IPS-18c (cell line): ENCODE results near the gene IFNA10.
"Not testable (repeated sequence)": the region's sequence is repeated elsewhere in the genome, so short reads cannot be mapped to it uniquely, and the experiment has no call there.

Source experiments
- H3K4me3 ChIP-seq: 2 replicates; pipeline ENCODE4 v1.7.0; 2013; ENCODE audit warnings: low read depth, mild to moderate bottlenecking, low read length, moderate library complexity; ENCODE audit not compliant: insufficient read depth
- H3K9me3 ChIP-seq: one replicate; pipeline ENCODE4 v1.6.1; 2013; ENCODE audit warnings: mild to moderate bottlenecking, low read length, moderate library complexity; ENCODE audit not compliant: control insufficient read depth, insufficient read depth

Gene IFNA10

GRCh38 chr9:21210311-21210710, 3.4 kb upstream of the IFNA10 start:
- H3K4me3 ChIP-seq = no peak overlapping the region
- no peaks in the 10 kb centered on the region for H3K9me3 ChIP-seq

- no peak overlapping the region for H3K4me3 ChIP-seq
- H3K9me3 ChIP-seq = no peaks in the 10 kb centered on the region
These were observed 1.7 kb downstream of the IFNA10 start for GRCh38 chr9:21205204-21205603.

- not testable (repeated sequence) for H3K4me3 ChIP-seq, H3K9me3 ChIP-seq
These were observed 4.8 kb downstream of the IFNA10 start, which contains the start of gene IFNA7 for GRCh38 chr9:21202105-21202504. Gene IFNA7 (minus strand): TSS chr9:21202205. CDS start chr9:21202165, 40 bp downstream.

DNA sequence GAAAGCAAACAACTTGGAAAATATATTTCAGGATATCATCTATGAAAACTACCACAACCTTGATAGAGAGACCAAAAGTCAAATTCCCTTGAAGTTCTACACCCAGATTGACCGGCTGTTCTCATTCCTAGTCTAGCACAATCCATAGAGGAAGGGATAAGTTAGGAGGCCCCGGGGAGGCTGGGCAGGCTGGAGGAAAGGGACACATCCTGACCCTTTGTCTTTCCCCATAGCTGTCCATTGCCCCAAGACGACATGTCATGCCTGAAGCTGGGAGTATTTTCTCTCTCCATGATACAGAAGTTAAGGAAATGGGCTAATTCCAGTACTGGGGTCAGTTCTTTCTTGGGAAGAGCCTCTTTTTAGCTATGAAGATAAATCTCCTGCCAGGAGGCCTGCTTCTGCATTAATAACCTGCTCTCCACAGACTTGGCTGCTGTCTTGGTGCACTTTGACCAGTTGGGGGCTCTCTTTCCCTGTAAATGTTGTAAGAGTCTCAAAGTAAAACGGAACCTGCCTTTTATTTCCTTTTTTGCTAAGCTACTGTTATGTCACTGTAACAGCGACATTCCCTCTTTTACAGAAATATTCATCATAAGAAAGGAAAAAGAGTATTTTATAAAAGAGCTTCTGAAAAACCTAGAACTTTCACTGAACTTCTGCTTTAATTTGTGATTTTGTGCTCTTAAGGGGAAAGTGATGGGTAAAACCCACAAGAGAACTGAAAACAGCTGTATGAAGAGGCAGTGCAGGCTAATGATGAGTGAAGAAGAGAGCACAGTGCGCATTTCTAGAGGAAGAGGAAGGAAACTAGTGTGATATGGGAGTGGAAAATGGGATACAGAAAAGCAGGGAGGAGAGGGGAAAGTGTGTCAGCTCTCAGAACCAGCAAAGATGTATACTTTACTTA, 11.8 kb downstream of the IFNA10 start:
- H3K4me3 ChIP-seq, H3K9me3 ChIP-seq: not testable (repeated sequence)

- H3K4me3 ChIP-seq, H3K9me3 ChIP-seq: not testable (repeated sequence)
These were observed 19.5 kb downstream of the IFNA10 start, which contains the start of gene IFNA4 for GRCh38 chr9:21187487-21187886. Gene IFNA4 (minus strand): TSS chr9:21187587. CDS start chr9:21187531, 56 bp downstream.

GRCh38 chr9:21182810-21183736, 23.9 kb downstream of the IFNA10 start:
- H3K4me3 ChIP-seq, H3K9me3 ChIP-seq: not testable (repeated sequence)

DNA sequence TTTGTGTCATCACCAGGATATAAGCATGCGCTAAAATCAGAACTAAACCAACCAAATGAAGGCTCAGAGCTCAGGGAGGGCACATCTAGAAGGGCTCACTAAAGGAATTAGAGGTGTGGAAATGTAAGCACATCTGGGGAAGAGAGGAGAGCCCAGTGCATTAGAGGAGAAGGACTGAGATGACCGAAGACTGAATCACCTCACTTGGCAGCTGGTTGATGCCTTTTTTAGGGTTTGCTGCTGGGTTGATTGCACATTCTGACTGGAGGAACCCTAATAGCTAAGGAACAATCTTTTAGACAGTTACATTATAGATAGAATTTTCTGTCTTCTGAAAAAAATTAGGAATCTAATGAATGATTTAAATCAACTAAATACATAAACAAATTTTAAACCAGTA, 32.3 kb downstream of the IFNA10 start:
- Histone ChIP-seq H3K9me3 (no peaks in the 10 kb centered on the region), H3K4me3 (no peak overlapping the region)

DNA sequence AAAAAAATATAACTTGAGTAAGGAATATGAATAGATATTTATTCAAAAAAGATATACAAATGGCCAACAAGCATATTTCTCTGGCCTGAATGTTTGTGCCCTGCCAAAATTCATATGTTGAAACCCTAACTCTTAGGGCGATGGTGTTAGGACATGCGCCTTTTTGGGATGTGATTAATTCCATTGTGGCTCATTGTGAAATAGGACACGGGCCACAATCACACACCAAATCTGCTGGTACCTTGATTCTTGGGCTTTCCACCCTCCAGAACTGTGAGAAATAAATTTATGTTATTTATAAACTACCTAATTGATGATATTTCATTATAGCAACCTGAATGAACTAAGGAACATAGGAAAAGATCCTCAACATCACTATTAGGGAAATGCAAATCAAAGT, 34.8 kb downstream of the IFNA10 start:
- no peak overlapping the region for H3K4me3 ChIP-seq
- H3K9me3 ChIP-seq = no peaks in the 10 kb centered on the region

DNA sequence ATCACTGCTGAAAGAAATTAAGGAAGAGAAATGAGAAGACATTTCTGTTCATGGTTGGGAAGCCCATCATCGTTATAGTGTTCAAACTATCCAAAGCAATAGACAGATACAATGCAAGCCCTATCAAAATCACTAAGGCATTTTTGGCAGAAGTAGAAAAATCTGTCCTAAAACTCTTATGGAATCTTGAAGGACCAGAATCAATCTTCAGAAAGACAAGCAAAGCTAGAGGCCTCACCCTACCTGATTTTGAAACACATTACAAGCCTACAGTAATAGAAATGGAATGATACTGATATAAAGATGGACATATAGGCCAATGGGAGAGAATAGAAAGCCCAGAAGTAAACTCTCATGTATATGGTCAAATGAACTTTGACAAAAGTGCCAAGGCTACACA, 35.6 kb downstream of the IFNA10 start:
- Histone ChIP-seq H3K4me3 (no peak overlapping the region), H3K9me3 (no peaks in the 10 kb centered on the region)

DNA sequence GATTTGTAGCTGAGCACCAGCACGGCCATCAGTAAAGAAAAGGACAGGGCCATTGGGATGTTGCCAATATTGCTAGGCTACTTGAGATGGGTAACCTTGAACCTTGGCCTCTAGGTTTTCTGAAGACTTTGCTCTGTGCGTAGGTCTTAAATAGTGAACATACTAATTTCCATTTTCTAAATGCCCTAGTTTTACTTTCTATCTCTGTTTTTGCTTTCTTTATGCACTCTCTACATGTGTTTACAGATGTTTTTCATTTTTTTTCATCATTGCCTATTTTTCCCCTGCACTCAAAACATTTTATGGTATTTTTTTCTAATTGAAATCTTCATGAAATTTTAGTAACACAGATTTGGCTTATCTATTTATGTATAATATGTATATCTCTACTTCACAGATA, 40.4 kb downstream of the IFNA10 start, which contains the start of gene IFNA21:
TSS of gene IFNA21 (minus strand) at position 101 of the 400 bp plus-strand sequence. CDS start at position 53, 48 bp downstream.
- not testable (repeated sequence) for H3K4me3 ChIP-seq, H3K9me3 ChIP-seq

DNA sequence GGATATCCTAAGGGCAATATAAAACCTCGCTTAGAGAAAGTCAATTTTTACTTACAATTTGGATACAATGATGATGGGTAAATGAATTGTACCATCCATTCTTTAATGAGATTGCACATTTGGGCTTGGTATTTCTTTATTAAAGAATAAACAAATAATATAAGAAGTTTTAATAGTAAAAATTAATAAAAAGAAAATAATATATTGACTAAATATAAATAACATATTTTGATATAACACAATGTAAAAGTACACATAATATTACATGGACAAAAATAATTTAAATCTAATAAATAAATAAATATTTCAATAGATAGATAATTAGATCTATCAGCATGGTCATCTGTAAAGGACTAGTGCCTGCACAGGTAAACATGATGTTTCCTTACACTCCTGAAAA, 41.4 kb downstream of the IFNA10 start:
- no peak overlapping the region for H3K4me3 ChIP-seq
- no peaks in the 10 kb centered on the region for H3K9me3 ChIP-seq

GRCh38 chr9:21160178-21160577, 46.8 kb downstream of the IFNA10 start:
- H3K4me3 ChIP-seq = no peak overlapping the region
- no peaks in the 10 kb centered on the region for H3K9me3 ChIP-seq
